Fibroblast of peridontal ligament (primary cell): Measurements from ENCODE around the gene IL5RA.

Source experiments
- DNase-seq: peaks from one replicate; pipeline ENCODE4 v3.0.0-alpha.2; 2010; ENCODE audit errors: extremely low read depth

IL5RA gene, protein sequence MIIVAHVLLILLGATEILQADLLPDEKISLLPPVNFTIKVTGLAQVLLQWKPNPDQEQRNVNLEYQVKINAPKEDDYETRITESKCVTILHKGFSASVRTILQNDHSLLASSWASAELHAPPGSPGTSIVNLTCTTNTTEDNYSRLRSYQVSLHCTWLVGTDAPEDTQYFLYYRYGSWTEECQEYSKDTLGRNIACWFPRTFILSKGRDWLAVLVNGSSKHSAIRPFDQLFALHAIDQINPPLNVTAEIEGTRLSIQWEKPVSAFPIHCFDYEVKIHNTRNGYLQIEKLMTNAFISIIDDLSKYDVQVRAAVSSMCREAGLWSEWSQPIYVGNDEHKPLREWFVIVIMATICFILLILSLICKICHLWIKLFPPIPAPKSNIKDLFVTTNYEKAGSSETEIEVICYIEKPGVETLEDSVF

DNA sequence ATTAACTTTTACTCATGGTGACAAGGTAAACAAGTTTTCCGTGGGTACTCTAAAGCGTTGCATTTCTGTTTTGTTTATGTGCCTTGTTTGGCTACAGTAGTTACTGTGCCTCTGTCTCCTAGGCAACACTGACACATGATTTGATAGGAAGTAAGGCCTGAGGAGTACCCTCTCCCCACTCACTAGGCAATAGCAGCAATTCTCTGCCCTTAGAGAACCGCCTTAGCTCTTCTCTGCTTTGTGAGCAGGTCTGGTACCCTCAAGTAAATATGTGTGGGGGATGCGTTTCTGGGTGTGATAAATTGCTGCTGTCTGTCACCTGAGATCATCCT, at the start of gene IL5RA:
Gene IL5RA (minus strand): TSS at position 76 of the 332 bp plus-strand sequence. CDS start 5,390 bp downstream, outside the sequence.
- no peak for DNase-seq

DNA sequence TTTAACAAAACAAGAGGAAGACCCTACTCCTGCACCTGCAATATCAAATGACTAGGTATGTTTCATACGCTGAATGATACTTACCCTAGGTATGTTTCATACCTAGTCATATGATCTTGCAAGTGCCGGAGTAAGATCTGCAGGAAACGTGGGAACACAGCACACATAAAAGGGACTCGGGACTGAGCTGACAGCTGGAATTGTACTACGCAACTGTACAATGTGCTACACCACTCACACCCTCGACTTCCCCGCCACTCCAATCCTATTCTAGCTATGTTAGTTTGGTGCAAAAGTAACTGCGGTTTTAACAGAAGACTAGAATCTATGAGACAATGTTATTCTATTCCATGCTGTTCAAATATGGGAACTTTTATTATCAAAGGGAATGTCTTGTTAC, 47.3 kb upstream of the IL5RA start:
- DNase-seq: no peak

DNA sequence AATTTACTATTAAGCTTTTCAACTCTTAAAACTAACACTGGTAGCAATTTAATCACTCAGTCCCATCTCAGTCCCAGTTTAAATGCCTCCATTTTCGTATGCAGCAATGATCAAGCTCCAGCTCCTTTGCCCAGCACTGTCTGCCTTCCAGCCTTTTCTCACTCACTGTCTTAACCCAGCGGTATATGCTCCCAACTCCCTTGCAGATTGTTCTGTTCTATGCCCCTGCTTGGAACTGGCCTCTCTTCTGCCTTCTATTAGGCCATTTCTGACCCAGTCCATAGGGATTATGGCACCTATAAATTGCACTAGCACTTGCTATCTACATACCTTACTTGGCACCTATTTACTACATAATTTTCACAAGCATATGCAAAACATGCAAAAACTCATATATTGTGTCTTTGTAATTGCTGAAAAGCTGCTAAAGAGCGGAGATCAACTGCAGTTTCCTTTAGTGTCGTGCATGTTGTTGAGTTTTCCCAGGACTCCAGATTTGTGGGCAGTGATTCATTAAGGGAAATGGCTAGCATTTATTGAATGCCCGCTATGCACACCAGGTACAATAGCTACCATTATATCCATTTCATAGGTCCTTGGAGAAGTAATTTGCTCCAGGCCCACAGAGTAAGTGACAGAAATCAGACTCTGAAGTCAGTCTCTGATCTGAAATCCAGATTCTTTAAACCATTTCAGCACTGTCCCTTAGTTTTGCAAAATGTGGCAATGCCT, 44.9 kb upstream of the IL5RA start:
- no peak for DNase-seq

DNA sequence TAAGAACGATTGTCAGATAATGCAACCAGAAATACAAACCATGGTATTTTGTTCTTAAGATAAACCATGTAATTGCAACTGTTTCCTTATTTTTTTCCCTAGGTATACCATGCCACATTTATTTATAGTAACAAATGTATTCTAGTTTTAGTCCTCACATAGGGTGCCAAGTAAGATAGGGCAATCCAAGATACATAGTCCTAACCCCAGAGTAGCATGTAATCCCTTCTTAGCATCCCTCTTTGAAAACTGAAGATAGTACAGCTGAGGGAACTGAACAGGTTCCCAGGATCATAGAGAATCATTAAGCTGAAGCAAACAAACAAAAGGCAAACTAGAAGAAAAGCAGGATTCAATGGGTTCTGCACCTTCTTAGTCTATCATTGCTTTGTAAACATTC, 41.3 kb upstream of the IL5RA start:
- DNase-seq: no peak

DNA sequence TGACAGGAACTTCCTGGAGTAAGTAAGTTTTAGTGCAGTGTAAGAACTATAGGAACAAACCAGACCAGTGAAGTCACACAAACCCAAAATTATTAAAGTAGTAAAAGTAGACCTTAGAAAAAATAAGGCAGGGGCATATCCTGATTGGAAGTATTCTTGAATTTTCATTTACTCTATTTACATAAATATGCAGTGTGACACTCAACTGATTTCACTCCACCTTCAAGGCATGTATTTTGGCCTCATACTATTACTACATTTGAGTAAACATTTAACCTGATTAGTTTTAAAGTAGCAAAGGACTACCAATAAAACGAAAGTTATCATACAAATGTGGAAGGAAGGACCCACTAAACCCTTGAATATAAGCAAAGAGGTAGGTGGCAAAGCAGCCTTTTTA, 39.4 kb upstream of the IL5RA start:
- DNase-seq: no peak

DNA sequence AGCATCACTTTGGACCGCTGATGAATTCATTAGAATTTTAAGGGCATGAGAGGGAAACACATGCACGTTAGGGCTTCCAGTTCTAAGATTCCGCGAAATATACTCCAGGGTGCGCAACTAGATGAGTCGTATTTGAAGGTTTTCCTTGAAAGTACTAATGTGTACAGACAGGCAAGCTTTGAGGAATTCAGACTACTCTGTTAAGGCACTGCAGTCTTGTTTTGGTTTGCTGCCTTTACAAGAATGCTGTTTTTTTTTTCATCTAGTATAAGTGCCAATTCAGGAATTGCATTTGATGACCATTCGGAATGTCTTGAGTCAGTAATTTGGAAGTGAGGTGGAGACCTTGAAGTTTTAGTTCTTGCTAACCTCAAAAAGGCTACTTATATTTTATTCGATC, 35.7 kb upstream of the IL5RA start:
- peak; percentile 23 for DNase-seq

DNA sequence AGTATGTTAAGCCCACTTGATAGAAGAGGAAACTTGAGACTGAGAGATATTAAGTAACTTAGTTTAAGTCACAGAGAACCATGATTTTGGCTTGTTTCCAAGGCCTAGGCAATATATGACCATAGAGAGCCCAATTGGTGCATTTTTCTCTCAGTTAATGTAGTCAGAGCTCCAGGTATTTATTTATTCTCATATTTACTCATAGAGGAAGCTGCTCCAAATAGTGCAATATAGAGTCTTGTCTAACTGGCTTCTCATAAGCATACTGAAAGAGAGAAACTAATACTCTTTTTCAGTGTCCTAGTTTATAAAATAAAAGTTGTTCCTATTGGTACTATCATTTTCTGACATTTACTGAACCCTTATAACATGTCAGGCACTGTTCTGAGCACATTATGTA, 31.8 kb upstream of the IL5RA start:
- no peak for DNase-seq

DNA sequence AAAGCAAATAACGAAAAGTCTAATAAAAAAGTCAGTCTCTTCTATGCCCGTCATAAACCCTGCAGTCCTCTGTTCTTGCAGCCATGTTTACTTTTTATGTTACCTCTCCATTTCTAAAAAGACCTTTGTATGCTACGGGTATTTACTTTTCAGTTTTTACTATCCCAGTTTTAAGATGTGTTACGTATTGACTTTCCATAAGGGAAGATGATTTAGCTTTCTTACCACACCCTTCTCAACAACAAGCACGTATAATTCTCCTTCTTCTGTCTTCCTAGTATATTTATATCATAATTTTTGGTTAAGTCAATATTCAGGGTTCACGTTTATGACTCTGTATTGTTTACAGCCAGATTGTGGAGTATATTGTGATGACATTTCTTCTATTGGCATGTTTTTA, 27.4 kb upstream of the IL5RA start:
- DNase-seq: no peak

DNA sequence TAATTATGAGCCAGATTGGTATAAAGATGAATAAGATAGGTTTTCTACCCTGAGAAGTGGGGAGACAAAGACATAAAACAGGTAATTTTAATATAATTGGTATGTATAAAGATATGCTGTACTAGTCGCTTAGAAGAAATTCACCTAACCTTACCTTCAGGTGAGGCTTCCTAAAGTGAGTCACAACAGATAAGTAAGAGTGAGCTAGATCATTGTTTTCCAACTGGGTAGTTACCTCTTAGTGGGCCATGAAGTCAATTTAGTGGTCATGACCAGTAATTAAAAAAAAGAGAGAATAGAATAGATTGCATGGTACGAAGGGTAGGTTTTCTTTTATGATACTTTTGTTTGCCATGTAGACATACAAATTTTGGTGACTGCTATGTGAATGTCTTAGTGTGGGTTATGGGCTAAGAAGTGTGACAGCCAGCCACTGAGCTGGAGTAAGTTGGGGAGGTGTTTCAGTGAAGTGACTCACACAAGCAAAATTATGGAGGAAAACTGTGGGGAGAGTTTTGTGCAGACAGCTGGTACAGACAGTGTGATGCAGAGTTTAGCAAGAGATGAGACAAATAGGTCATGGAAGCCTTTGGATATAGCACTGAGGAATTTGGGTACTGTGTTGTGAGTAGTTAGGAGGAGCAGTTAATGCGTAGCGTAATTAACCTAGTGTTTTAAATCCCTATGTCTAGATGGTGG, 24.7 kb upstream of the IL5RA start:
- DNase-seq: peak; percentile 10

DNA sequence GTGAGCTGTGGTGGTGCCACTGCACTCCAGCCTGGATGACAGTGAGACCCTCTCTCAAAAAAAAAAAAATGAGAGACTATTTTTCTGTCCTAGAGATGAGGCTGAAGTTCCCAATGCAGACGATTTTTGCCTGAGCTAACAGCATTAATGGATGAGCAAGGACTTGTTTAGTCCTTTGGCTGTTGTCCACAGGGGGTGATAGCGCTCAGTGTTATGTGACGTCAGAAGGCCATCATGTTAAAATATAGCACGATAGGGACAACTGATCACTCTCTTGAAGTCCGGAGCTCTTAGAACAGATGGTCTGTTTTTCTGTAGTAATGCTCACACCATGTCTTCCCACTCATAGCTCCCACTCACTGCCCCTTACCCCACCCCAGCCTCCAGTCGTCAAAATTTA, 23.3 kb upstream of the IL5RA start:
- DNase-seq: no peak

DNA sequence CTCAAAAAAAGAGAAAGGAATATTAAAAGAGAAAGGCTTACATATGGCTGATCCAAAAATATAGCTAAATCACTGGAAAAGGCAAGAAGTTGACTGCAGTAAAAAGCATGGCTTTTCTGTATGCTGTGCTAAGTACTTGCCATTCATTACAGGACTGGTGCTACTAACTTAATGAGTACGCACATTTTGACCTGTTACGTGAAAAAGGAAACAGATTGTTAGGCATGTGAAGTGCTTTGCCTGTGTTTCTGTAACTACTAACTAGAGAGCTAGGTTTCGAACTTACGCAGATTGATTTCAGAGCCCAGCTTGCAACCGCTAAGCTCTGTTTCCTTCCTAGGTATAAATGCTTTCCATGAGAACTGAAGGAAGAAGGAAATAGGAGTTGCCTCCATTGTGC, 19.4 kb upstream of the IL5RA start:
- no peak for DNase-seq

DNA sequence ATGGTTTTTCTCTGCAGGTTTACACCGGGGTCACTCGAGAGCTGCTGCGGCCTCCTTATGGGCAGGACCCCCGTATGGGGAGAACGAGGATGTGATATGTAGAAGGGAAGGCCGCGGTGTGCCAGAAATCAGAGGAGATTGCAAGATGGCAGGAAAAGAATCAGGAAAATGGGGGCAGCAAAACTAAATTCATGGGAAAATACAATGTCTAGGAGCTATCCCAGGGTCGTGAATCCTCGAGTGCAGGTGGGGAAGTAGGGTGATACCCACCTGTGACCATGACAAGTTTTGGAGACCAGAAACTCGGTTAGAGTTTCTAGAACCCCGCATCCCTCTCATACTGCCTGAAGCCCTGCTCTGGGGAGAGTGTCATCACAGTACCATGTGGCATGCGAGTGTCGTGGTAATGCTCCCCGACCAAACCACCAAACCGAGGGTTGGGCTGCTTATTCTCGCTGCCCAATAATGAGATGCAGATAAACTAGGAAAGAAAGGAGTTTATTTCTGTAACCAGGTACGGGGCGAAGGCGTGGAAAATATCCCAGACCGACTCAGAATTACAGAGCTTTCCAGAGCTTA, 17.3 kb upstream of the IL5RA start:
- DNase-seq: peak; percentile 15

DNA sequence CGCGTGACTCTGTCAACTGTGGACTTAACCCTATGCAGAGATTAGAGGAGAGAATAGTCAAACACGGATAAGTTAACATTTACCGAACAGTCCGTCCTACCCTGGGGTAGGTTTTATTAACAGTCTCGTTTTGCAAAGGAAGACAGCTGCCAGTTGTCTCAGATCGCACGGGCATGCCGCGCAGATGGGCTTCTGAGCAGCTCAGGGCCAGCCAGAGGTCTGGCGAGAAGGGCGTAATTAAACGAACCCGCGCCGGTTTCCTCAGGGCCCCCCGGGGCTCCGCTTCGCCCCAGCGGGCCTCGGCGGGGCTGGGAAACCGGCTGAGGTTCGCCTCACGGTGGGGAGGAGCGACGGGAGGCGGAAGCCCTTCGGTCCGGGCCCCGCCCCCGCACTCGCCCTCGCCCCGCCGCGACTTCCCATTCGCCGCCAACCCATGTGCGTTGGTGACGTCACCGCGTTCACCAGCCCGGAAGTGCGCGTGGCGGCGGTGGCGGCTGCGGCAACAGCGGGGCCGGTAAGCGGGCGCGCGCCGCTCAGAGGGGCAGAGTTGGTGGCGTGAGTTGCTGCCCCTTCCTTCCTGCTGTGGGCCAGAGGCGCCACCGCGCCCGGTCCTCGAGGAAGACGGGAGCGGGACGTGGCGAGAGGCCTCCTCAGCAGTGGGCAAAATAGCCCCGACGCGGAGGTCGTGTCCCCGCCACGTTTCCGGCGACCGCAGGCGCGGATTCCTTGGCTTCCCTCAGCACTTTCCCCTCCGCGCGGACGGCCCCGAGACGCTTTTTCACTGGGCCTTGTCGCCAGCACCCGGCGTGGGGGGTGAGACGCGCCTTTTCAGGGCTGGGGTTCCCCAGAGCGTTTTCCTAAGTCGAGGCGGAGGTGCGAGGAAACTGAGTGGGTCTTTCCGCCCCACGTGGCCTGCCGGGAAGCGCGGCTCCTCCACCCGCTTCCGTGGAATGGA, 16.6 kb upstream of the IL5RA start, which contains the start of gene TRNT1:
Gene TRNT1 (plus strand): TSS at position 464 of the 955 bp plus-strand sequence. CDS start 2,101 bp downstream, outside the sequence.
- DNase-seq: peak; percentile 89

DNA sequence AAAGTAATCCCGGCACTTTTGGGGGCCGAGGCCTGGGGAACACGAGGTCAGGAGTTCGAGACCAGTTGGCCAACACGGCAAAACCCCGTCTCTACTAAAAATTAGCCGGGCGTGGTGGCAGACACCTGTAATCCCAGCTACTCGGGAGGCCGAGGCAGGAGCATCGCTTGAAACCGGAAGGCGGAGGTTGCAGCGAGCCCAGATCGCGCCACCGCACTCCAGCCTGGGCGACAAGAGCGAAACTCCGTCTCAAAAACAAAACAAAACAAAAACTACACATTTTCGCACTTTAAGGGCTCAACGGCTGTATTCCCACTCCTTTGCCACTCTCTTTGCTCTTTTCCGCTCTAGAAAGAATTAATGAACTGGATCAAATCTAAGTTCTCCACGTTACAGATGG, 15.8 kb upstream of the IL5RA start:
- DNase-seq: no peak

DNA sequence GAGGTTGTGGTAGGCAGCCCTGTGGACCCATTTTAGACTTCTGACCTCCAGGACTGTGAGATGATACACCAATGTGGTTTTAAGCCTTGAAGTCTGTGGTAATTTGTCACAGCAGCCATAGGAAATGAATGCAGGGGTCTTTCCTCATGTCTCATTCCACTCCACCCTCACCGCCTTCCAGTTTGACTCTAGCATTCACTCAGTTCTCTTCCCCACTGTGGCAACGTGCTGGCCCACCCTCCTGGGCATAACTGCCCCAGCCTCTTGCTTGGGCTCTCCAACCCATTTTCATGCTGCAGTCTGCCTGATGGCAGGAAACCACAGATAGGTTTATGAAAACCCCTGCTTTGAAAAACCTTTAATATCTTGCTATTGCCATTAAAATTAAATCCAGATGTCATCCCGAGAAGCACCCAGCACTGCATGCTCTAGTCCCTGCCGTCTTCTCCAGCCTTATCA, 9.2 kb upstream of the IL5RA start:
- DNase-seq: peak; percentile 5

DNA sequence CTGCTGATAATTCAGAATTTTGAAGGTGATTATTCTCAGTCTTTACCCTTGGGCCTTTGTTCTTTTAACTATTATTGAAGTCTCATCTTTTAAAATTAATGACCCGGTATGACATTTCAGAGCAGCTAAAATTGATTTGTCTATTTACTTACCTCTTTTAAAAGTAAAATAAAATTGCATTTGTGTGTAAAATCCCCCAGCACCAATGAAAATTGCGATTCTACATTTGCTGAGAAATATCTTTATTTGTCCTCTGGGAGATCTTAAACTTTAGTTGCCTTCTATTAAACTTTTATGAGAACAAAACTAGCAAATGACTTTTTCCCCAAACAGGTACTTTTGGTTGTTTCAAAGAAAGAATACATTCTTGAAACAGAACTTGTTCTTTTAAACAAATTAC, 7.5 kb upstream of the IL5RA start:
- DNase-seq: no peak

DNA sequence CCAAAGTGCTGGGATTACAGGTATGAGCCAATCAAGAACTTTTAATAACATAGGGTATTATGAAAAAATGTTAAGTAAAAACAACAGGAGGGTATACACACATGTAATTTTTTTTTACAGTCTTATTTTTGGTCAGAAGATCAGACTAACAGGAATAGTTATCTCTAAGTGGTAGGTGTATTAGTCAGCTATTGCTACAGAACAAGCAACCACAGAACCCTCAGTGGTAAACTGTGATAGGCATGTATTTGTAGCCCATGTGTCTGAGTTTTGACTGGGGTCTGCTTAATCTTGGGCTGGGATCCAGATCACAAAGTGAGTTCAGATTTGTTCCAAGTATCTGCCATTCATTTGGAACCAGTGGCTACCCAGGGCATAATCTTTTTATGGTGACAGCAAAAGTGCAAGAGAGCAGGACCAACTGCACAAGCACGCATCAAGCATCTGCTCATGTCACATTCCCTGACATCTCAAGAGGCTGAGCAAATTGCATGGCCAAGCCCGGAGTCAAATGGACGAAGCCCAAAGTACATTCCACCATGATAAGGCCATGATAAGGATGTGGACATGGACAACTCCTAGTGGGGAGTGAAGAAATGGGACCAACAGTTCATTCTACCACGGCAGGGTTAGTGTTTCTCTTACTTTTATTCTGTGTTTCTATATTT, 3.0 kb upstream of the IL5RA start:
- DNase-seq: no peak

DNA sequence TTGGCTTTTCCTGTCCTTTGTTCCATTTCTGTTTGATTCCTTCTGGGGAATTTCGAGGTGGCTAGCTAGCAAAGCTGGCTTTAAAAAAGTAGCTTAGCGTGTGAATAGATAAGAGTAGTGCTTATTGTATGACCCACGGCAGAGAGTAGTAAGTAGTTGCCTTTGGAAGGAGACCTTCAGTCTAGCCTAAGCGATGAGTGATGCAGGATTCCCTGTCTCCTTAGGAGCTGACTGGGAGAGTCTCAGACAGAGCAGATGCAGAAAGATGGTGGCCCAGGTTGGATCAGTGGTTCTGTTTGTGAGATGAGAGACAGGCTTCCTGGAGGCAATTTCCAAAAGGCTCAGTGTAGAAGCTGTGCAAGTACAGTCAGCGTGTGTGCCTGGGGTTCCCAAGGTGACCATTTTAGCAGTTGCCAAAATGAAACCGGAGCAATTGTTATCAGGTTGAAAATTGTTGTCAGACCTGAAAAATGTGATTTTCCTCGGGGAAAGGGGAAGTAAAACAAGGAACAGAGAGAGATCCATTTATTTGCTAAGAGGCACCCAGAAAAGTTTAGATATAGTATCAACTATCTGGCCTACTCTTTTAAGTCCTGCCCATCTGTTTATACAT, 681 bp upstream of the IL5RA start:
- no peak for DNase-seq

DNA sequence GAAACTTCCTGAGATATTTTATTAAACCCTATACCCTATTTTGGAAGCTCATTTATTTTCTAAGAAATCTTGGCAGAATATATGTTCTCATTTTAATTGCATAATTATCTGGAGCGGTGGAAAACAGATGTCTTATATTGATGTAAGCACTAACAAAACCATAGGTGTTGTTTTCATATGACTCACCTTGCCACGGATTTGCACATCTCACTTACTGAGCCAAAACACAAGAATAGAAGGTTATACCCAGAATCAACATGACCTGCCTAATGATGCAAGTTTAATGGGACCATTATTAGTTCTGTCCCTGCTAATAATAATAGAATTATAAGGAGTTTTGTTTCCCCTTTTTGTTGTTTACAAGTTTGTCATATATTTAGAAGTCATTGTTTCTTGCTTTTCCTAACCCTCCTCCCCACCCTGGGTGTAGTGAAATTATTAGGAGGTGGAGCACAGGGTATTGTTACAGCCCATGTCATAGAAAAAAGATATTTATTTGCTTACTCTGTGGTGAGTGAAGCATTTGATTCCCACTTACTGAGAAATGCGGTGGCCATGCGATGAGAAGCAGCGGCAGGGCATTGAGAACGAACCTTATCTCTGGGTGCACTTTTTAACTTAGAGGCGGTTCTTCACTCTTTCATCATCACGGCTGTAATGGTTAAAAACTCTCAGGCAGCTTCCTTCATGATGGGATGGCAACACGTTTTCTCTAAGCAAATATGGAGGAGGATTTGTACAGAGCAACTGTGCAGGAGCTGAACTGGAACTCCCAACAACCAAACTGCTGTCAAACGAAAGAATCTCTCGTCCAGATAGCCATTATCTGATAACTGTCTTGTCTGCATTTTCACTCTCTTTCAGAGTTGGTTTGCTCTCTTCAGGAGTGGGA, 521 bp downstream of the IL5RA start:
- DNase-seq: no peak
